GM21515 (cell line): ENCODE measurements around the gene C16orf90.
"Not testable (repeated sequence)": the region's sequence is repeated elsewhere in the genome, so short reads cannot be mapped to it uniquely, and the experiment has no call there.

Experiments
- ATAC-seq: cut with Tn5 transposase; IDR thresholded peaks from one replicate; pipeline ENCODE4 v1.9.1; 2021; ENCODE audit not compliant: unreplicated experiment

C16orf90 gene

GRCh38 chr16:3485097-3485745 lies 10.1 kb downstream of the C16orf90 start:
- ATAC-seq: no peak

DNA sequence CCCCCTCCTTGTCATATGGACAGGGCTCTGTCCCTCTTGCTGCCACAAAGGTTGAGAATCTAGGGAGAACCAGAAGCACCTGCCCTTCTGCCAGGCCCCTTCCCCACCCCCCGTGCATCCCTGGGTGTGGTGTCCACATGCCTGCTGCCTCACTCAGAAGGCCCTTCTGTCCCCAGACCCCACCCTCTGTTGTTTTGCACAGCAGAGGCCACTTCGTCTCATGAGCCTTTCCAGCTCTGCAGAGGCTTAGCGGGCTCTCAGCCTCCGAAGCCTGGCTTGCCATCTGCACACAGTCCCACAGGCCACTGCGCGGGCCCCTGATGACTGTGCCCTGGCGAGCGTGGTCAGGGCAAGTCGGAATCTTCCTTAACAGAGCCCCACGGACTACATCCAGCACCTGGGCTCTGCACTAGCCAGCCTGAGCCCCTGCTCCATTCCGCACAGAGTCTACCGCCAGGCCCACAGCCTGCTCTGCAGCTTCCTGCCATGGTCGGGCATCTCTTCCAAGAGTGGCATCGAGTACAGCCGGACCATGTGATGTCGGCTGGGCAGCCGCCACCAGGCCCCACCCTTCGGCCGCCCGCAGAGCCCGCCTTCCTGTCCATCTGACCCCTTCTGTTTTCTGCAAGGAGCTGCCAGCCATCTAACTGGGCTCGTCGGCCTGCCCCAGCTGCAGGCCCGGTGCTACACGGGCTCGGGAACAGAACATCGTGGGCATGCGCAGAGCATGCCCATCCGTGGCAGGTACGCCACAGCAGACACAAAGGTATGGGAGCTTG lies 10.8 kb downstream of the C16orf90 start:
- ATAC-seq: no peak

DNA sequence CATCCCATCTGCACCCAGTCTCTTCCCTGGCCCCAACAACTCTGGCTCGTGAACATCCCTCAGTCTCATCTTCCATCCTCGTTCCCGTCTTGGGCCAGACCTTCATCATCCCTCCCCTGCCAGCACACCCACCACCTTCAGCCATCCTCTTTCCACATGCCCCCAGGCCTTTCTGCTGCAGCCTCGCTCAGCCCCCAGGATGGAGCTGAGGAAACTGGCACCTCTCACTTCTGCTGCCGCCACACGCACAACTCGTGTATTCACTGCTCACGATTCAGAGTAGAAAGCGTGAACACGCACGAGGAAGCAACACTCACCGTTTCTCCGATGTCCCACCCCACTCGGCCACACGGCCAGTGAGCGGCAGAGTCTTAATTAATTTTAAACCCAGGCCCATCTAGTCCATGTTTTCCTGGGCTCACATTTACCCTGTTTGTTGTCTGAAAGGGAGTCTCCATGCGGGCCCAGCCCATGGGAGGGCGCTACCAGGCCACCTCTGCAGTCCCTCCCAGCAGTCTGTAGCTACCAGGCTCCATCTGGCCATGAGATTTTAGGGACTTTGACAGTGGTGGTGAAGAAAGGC lies 12.5 kb downstream of the C16orf90 start:
- ATAC-seq: no peak

GRCh38 chr16:3481696-3482658 lies 13.3 kb downstream of the C16orf90 start:
- no peak for ATAC-seq

DNA sequence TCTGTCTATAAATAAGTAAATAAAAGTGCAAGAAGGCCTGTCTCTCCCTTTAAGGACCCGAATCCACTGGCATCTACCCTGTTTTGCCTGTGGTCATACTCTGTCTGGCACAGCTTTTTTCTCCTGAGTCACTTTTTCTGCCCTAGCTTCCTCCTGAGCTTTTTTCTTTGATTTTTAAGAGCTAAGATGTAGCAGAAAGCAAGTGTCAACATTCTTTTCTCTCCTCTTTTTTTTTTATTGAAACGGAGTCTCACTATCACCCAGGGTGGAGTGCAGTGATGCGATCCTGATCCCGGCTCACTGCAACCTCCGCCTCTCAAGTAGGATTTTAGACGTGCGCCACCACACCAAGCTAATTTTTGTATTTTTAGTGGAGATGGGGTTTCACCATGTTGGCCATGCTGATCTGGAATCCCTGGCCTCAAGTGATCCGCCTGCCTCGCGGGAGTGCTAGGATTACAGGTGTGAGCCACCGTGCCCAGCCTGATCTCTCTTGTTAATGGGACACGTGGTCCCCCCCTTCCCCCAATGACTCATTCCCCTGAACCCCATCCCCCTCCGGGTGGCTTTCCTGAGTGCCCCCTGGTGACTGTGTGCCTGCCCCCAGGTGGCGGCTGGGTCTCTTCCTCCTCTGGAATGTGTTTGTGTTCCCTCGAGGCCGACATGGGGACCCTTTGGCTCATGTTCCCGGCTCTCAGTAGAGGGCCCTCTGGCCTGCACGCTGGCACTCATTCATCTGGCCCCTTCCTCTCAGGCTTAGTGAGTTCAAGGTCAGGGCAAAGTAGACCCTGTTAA lies 14.2 kb downstream of the C16orf90 start:
- ATAC-seq: no peak

- ATAC-seq: no peak
These were observed 15.6 kb downstream of the C16orf90 start for GRCh38 chr16:3479654-3480216.

DNA sequence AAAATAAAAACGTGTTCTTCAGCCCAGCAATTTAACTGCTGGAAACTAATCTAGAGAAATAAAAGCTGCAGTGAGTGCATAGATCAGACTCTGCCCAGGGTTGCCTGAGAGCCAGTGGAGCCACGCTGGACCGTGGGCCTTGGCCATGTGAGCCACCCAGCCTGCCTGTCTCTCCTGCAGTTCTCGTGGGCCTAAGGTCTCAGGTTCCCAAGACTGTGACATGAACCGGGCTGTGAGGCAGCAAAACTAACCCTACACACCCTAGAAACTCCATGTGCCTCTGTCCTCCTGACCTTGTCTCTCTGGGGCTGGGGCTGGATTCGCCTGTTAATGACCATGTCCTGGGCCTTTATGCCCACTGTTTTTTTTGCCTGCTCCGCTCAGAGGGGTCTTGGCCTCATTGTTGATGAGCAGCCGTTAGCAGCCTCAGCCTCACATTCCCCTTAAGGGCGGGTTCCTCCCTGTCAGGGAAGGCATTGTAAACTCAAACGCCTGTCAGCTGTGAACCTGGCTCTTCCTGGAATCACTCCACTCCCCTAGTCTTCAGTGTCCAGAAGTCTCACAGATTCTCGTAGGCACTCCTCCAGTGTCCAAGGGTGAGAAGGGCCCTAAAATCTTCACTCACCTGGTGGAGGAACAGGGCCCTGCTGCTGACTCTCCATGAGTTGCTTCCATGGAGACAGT lies 16.9 kb downstream of the C16orf90 start:
- no peak for ATAC-seq

DNA sequence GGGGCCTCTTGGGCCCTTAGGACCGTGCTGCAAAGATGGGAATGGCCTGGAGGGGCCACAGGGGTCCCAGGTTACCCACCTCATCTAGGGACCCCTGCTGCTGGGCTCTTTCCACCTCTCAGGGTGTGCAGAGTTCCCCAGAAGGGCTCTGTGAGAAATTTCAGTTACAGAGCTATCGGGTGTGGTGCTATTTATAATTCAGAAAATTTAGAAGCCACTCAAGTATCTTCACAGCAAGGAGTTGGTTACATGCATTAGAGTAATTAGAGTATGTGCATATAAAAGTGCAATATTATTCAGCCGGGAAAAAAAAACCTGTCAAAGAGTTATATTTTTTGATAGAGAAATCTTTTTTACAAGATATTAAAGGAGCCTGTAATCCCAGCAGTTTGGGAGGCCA lies 18.9 kb downstream of the C16orf90 start:
- ATAC-seq: no peak

- ATAC-seq: no peak
These were observed 19.5 kb downstream of the C16orf90 start for GRCh38 chr16:3475604-3476375.

DNA sequence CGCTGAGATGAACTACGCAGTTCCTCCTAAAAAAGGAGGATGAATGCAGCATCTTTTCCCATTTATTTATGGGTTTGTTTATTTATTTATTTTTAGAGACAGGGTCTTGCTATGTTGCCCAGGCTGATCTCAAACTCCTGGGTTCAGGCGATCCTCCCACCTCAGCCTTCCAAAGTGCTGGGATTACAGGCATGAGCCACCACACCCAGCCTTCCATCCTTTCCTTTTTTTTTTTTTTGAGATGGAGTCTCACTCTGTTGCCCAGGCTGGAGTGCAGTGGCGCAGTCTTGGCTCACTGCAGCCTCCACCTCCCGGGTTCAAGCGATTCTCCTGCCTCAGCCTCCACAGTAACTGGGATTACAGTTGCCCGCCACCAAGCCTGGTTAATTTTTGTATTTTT lies 20.4 kb downstream of the C16orf90 start:
- not testable (repeated sequence) for ATAC-seq

DNA sequence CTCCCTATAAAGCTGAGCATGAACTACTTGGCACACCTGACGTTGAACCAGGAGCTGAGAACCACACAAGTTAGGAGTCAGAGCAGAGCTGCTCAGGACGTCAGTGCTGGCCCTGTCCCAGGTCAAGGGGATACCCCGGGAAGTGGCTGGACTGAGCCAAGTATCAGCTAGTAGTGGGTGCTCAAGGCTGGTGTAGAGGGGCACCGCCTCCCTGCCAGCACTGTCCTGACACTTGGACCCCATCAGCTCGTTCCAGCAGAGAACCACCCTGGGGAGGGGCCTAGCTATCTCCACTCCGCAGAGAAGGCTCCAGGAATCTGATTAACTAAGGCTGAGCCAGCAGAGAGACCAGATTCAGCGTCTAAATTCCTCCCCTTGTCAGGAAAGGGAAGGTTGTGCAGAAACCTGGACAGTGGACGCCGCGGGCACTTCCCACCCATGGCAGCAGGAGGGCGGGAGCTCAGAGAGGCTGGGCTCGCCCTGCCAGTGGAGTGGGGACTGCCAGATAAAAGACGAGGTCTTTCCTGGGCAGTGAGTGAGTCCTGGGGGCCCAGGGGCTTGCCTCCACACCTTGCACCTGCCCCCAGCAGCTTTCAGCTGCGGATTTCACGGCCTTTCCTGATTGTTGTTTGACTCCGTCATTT lies 21.0 kb downstream of the C16orf90 start:
- no peak for ATAC-seq

DNA sequence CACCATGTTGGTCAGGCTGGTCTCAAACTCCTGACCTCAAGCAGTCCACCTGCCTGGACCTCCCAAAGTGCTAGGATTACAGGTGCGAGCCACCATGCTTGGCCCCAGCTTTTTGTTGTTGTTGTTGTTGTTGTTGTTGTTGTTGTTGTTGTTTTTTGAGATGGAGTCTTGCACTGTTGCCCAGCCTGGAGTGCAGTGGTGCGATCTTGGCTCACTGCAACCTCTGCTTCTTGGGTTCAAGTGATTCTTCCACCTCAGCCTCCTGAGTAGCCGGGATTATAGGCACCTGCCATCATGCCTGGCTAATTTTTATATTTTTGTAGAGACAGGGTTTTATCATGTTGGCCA lies 21.7 kb downstream of the C16orf90 start:
- ATAC-seq: not testable (repeated sequence)

GRCh38 chr16:3472878-3473595 lies 22.3 kb downstream of the C16orf90 start:
- no peak for ATAC-seq

DNA sequence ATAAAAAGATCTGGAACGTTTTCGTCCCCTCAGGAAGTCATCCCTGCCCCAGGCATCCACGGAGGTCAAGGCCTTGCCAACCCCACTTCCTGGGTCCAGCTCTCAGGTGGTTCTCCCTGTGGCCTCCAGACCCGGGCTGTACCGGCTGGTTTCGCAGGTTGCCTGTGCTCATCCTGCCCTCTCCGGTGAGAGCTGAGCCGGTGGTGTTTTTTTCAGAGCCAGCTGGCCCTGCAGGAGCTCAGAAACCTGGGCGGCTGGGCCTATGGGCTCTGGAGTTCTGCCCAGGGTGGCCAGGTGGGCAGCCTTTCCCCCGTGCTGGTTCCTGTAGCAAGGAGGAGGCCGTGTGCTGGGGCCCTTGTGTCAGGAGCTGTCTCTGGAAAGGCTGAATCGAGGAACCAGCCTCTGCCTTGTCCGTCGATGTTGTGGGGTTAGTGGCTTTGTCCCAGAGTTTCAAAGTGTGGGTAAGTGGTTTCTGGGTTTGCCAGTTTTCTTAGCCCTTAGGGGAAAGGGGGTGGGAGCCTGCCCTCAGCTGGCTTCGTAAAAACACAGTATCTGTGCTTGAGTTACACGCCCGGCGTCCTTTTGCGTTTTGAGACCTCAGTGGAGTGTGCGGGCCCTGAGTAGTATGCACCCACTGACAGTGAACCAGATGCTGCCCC lies 23.6 kb downstream of the C16orf90 start:
- no peak for ATAC-seq

DNA sequence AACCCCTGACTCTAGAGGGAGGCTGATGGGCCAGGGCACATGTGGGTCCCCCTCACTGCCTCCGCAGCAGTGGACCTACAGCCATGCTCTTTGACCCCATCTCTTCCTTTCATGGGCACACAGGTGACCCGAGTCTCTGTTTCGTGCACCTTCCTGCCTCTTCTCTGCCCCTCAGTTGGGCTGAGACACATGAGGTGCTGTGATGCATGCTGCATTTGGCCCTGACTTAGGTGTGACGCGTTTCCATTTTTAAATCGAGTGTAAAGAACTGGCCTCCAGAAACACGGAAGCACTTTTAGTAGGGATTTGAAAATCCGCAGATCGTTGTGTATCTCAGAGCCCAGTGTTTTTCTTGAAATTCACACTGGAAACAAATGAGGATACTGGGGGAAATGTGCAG lies 24.6 kb downstream of the C16orf90 start:
- no peak for ATAC-seq

GRCh38 chr16:3469736-3470135 lies 25.6 kb downstream of the C16orf90 start:
- no peak for ATAC-seq

- no peak for ATAC-seq
These were observed 26.8 kb downstream of the C16orf90 start for GRCh38 chr16:3468501-3468900.
